22Rv1 (cell line): Measurements from ENCODE around the gene KCMF1.

Experiments used
- H3K27ac ChIP-seq: fragments of 450-650 bp; 2 replicates; pipeline ENCODE4 v1.5.1; 2017
- ZFX ChIP-seq: fragments of 450-650 bp; IDR thresholded peaks from 2 replicates; pipeline ENCODE4 v1.6.1; 2017; ENCODE audit warnings: antibody characterized with exemption, borderline replicate concordance
- TF ChIP-seq, protein P1 (sequence below): fragments of 450-650 bp; IDR thresholded peaks from 2 replicates; pipeline ENCODE4 v1.5.1; 2017; ENCODE audit warnings: mild to moderate bottlenecking

Gene KCMF1

DNA sequence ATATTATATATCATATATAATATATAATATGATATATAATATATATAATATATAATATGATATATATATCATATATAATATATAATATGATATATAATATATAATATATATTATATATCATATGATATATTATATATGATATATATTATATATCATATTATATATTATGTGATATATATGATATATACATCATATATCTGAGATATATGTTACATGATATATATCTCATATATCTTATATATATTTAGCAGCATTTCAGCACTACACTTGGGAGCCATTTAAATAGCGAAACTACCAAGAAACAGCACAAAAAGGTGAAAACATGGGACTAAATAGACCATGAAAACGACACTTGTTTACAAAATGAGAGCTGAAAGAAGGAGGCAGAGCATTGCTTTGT, 37.3 kb downstream of the KCMF1 start:
- no peak for TF ChIP-seq ZFX
- TF ChIP-seq, protein P1, sequence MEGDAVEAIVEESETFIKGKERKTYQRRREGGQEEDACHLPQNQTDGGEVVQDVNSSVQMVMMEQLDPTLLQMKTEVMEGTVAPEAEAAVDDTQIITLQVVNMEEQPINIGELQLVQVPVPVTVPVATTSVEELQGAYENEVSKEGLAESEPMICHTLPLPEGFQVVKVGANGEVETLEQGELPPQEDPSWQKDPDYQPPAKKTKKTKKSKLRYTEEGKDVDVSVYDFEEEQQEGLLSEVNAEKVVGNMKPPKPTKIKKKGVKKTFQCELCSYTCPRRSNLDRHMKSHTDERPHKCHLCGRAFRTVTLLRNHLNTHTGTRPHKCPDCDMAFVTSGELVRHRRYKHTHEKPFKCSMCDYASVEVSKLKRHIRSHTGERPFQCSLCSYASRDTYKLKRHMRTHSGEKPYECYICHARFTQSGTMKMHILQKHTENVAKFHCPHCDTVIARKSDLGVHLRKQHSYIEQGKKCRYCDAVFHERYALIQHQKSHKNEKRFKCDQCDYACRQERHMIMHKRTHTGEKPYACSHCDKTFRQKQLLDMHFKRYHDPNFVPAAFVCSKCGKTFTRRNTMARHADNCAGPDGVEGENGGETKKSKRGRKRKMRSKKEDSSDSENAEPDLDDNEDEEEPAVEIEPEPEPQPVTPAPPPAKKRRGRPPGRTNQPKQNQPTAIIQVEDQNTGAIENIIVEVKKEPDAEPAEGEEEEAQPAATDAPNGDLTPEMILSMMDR, result no peak
- H3K27ac ChIP-seq, result no peak overlapping the region

DNA sequence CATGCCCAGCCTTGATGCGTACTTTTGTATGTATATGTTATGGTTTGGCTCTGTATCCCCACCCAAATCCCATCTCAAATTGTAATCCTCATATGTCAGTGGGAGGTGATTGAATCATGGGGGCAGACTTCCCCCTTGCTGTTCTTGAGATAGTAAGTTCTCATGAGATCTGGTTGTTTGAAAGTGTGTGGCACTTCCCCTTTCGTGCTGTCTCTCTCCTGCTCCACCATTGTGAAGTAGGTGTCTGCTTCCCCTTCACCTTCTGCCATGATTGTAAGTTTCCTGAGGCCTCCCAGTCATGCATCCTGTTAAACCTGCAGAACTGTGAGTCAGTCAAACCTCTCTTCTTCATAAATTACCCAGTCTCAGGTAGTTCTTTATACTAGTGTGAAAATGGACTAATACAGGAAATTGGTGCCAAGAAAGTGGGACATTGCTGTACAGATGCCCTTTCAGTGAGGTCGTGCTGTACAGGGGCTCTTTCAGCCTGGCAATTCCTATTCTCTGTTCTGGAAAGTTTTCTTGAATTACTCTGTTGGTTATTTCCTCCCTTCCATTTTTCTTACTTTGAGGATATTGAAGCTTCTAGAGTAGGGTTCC, 38.2 kb downstream of the KCMF1 start:
- peak overlapping the region; percentile 33; the same call in 1 of the 2 replicates for H3K27ac ChIP-seq

DNA sequence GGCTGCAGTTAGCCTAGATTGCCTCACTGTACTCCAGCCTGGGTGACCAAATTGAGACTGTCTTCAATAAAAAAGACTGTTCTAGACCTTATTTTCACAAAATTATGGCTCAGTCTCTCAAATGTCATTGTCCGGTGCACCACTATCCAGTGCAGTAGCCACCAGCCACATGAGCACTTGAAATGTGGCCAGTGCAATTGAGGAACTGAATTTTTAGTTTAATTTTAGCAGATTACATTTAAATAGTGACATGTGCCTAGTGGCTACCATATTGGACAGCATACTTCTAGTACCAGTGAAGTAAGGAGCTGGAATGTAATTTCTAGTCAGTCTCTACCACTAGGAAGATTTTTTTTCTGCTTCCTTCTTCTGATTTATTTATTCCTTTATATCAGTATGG, 39.4 kb downstream of the KCMF1 start:
- peak overlapping the region; percentile 61 for H3K27ac ChIP-seq
- TF ChIP-seq ZFX, result no peak
- TF ChIP-seq, protein P1, result no peak

More for the DNA sequence above, 38.2 kb downstream of the KCMF1 start:
- TF ChIP-seq, protein P1, result no peak
- no peak for TF ChIP-seq ZFX

DNA sequence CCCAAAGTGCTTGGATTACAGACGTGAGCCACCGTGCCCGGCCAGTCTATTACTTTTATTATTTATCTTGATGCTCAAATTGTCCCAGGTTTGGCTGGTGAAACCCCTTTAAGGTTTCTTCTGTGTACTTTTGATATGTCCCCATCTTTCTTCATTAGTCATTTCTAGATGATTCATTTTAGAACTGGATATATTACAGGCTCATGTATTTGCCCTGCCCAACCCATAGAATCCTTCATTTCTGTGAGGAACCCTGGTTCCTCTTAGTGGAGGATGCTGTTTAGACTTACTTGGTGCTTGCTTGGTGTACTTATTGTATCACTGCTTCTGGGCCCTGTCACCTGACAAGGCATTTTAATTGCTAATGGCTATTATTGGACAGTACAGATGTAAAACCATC, 40.1 kb downstream of the KCMF1 start:
- TF ChIP-seq, protein P1, result no peak
- no peak for TF ChIP-seq ZFX
- peak overlapping the region; percentile 61 for H3K27ac ChIP-seq

DNA sequence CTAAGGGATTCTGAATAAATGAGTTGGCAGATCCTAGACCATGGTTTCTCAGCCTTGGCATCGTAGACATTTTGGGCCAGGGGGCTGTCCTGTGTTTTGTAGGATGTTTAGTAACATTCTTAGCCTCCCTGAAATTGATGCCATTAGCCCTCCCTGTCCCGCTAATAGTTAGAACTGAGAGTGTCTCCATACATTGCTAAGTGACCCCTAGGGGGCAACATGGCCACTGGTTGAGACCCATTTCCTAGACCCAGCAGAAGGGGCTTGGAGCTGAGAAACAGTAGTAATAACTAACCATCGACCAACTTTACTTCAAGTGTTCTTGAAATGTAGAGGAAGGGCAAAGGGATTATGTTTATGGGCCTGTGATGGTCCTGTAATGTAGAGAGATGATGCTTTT, 40.8 kb downstream of the KCMF1 start:
- TF ChIP-seq, protein P1, result peak; percentile 48
- no peak for TF ChIP-seq ZFX

DNA sequence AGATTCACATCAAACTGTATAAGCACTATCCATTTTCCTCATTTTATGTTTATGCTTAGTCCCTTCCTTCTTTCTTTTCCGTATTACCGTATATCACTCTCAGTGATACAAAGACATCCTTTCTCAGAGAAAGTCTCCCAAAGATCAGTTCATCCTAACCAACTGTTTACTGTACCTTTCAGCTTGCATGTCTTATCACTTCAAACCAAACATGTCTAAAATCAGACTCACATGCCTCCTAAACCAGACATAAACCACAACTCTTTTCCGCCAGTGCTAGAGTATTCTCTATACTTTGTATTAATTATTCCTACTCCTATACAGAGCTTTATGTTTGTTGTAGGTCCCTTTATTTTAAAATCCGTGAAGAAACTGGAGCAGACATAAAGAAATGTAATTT, 41.5 kb downstream of the KCMF1 start:
- TF ChIP-seq, protein P1, result no peak
- TF ChIP-seq ZFX, result no peak
- H3K27ac ChIP-seq, result peak overlapping the region; percentile 61

More for the DNA sequence above, 40.8 kb downstream of the KCMF1 start:
- peak overlapping the region; percentile 61 for H3K27ac ChIP-seq

DNA sequence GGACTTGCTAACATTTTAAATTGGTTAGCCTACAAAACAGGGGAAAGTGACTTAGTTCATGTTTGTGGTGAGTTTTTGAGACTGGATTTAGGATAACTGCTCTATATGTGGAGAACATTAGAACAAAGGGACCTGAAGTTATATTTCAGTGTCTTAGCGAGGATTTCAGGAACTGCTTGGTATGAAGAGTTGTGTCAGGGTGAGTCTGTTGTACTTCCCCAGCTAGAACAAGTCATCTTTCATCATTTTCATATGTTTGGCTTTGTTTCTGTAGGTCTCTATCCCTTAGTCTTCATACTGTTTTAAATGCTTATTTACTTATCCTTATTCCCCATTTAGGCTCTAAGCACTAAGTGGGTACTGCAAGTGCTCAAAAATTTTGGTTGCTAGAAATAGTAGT, 41.9 kb downstream of the KCMF1 start:
- H3K27ac ChIP-seq, result peak overlapping the region; percentile 61
- no peak for TF ChIP-seq ZFX
- TF ChIP-seq, protein P1, result no peak
